GM21619 (cell line): Measurements from ENCODE around the gene CACNA2D3.

Source experiments
- ATAC-seq: cut with Tn5 transposase; IDR thresholded peaks from one replicate; pipeline ENCODE4 v1.9.1; 2021; ENCODE audit not compliant: unreplicated experiment

The CACNA2D3 gene

GRCh38 chr3:54861248-54862067 lies 739.1 kb downstream of the CACNA2D3 start:
- no peak for ATAC-seq

- no peak for ATAC-seq
These were observed 740.2 kb downstream of the CACNA2D3 start for GRCh38 chr3:54862526-54862925.

GRCh38 chr3:54863366-54863765 lies 741.0 kb downstream of the CACNA2D3 start:
- ATAC-seq, result no peak

- no peak for ATAC-seq
These were observed 741.4 kb downstream of the CACNA2D3 start for GRCh38 chr3:54863786-54864185.

- no peak for ATAC-seq
These were observed 743.0 kb downstream of the CACNA2D3 start for GRCh38 chr3:54865316-54865715.

- ATAC-seq, result no peak
These were observed 743.9 kb downstream of the CACNA2D3 start for GRCh38 chr3:54866251-54866650.

GRCh38 chr3:54870423-54870822 lies 748.1 kb downstream of the CACNA2D3 start:
- ATAC-seq, result no peak

GRCh38 chr3:54871867-54872266 lies 749.5 kb downstream of the CACNA2D3 start:
- ATAC-seq, result no peak

- no peak for ATAC-seq
These were observed 751.0 kb downstream of the CACNA2D3 start for GRCh38 chr3:54873059-54874010.

- no peak for ATAC-seq
These were observed 752.6 kb downstream of the CACNA2D3 start for GRCh38 chr3:54874816-54875556.

- ATAC-seq, result no peak
These were observed 753.4 kb downstream of the CACNA2D3 start for GRCh38 chr3:54875596-54876268.

GRCh38 chr3:54876694-54877093 lies 754.3 kb downstream of the CACNA2D3 start:
- no peak for ATAC-seq

GRCh38 chr3:54877730-54878129 lies 755.4 kb downstream of the CACNA2D3 start:
- ATAC-seq, result no peak

- no peak for ATAC-seq
These were observed 755.8 kb downstream of the CACNA2D3 start for GRCh38 chr3:54878145-54878544.

GRCh38 chr3:54882129-54882833 lies 759.9 kb downstream of the CACNA2D3 start:
- ATAC-seq, result no peak

GRCh38 chr3:54888162-54888561 lies 765.8 kb downstream of the CACNA2D3 start:
- ATAC-seq, result no peak

- no peak for ATAC-seq
These were observed 766.5 kb downstream of the CACNA2D3 start for GRCh38 chr3:54888873-54889272.

GRCh38 chr3:54889731-54890130 lies 767.4 kb downstream of the CACNA2D3 start:
- no peak for ATAC-seq

- no peak for ATAC-seq
These were observed 769.2 kb downstream of the CACNA2D3 start for GRCh38 chr3:54891540-54891897.

- no peak for ATAC-seq
These were observed 769.8 kb downstream of the CACNA2D3 start for GRCh38 chr3:54892168-54892567.
